HuH-7.5 (cell line): ENCODE results near the gene MYBBP1A.

ENCODE experiments used
- DNase-seq: peaks from one replicate; pipeline ENCODE4 v3.0.0; 2011; ENCODE audit warnings: low spot score

MYBBP1A gene

GRCh38 chr17:4536742-4537411 is 18.3 kb downstream of the MYBBP1A start:
- no peak for DNase-seq

- no peak for DNase-seq
Measured at GRCh38 chr17:4536259-4536741, 18.9 kb downstream of the MYBBP1A start.

- no peak for DNase-seq
Measured at GRCh38 chr17:4535667-4536258, 19.4 kb downstream of the MYBBP1A start.

- no peak for DNase-seq
Measured at GRCh38 chr17:4534928-4535666, 20.1 kb downstream of the MYBBP1A start.

- no peak for DNase-seq
Measured at GRCh38 chr17:4534515-4534914, 20.7 kb downstream of the MYBBP1A start.

- DNase-seq, result no peak
Measured at GRCh38 chr17:4533523-4534504, 21.4 kb downstream of the MYBBP1A start.

GRCh38 chr17:4532860-4533522 is 22.2 kb downstream of the MYBBP1A start:
- DNase-seq, result no peak

- DNase-seq, result no peak
Measured at GRCh38 chr17:4531988-4532736, 23.0 kb downstream of the MYBBP1A start.

GRCh38 chr17:4530799-4531730 is 24.1 kb downstream of the MYBBP1A start:
- DNase-seq, result no peak

- DNase-seq, result no peak
Measured at GRCh38 chr17:4529533-4530152, 25.5 kb downstream of the MYBBP1A start.

- DNase-seq, result no peak
Measured at GRCh38 chr17:4527566-4528125, 27.5 kb downstream of the MYBBP1A start.

GRCh38 chr17:4527134-4527533 is 28.1 kb downstream of the MYBBP1A start:
- DNase-seq, result no peak

- DNase-seq, result no peak
Measured at GRCh38 chr17:4525691-4526397, 29.3 kb downstream of the MYBBP1A start.

- no peak for DNase-seq
Measured at GRCh38 chr17:4523946-4524345, 31.2 kb downstream of the MYBBP1A start.

- DNase-seq, result no peak
Measured at GRCh38 chr17:4522661-4523060, 32.5 kb downstream of the MYBBP1A start.

- no peak for DNase-seq
Measured at GRCh38 chr17:4520894-4521600, 34.1 kb downstream of the MYBBP1A start.
